Left ventricle myocardium inferior (tissue), 1 donor: ENCODE measurements around the gene AIFM3. TPM values are rescaled to one million over a fixed set of nuclear protein-coding genes. Genes with fewer than 3 reads are reported as not detected.

ENCODE experiments used
- DNase-seq: peaks from one replicate; pipeline ENCODE4 v3.0.0-alpha.2; 2020
- H3K27ac ChIP-seq: fragments of 200-600 bp; replicated peaks from 2 replicates; pipeline ENCODE4 v1.8.0; 2021
- H3K27me3 ChIP-seq: fragments of 200-600 bp; 2 replicates; pipeline ENCODE4 v1.8.0; 2021; ENCODE audit warnings: low read depth
- H3K36me3 ChIP-seq: fragments of 200-600 bp; 2 replicates; pipeline ENCODE4 v1.8.0; 2021
- H3K4me1 ChIP-seq: fragments of 200-600 bp; 2 replicates; pipeline ENCODE4 v1.8.0; 2021
- H3K4me3 ChIP-seq: fragments of 200-600 bp; 2 replicates; pipeline ENCODE4 v1.8.0; 2021; ENCODE audit warnings: mild to moderate bottlenecking, moderate library complexity
- H3K9me3 ChIP-seq: fragments of 200-600 bp; replicated peaks from 2 replicates; pipeline ENCODE4 v1.8.0; 2021
- CTCF ChIP-seq: fragments of 200-600 bp; IDR thresholded peaks from 2 replicates; pipeline ENCODE4 v1.8.0; 2021; ENCODE audit warnings: antibody characterized with exemption, mild to moderate bottlenecking, borderline replicate concordance
- intact Hi-C: fragments of 100-400 bp; cut with micrococcal nuclease; formaldehyde crosslinking; loops from one replicate; pipeline ENCODE4 v1.11.0; 2022
- total RNA-seq: library from RNA; stranded (reverse); fragmentation: NEBNext Ultra II Directional; extraction: Animal tissue kit (Norgen Biotek cat#: 25700); gene quantifications from one replicate; pipeline ENCODE4 v1.2.1, GENCODE V29; 2021
- donor health status: DM: no; HTN: yes; CAD: no; lungs with severe emphysema.

AIFM3 gene
- total RNA-seq, 1 donor from 2014 or later, result 0.47 TPM

- no peaks in the 10 kb centered on the region for H3K9me3 ChIP-seq
- H3K27ac ChIP-seq, result no peak overlapping the region
- H3K4me1 ChIP-seq, result peaks cover 44% of the 10 kb centered on the region
- no peak for TF ChIP-seq CTCF
- no peaks in the 10 kb centered on the region for H3K27me3 ChIP-seq
- DNase-seq, result no peak
- intact Hi-C loops, result no loop called here
- peaks cover 22% of the 10 kb centered on the region for H3K36me3 ChIP-seq
- no peak overlapping the region for H3K4me3 ChIP-seq
Measured at GRCh38 chr22:20946080-20946986, 20.7 kb upstream of the AIFM3 start.

DNA sequence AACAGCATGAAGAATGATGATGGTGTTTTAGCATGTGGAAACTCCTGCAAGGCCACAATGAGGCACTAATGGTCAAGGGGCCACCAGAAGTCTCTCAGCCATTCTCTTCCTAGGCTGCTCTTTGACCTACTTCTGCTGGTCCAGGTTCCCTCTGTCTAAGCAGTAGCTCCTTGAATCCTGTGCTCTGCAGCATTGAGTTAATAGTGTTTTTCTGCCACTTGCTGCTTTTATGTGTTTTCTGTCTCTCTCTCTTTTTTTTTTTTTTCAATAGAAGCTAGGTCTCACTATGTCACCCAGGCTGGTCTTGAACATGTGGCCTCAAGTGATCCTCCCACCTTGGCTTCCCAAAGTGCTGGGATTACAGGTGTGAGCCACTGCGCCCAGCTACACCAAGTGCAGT, 20.1 kb upstream of the AIFM3 start:
- Histone ChIP-seq H3K27ac (no peak overlapping the region), H3K27me3 (no peaks in the 10 kb centered on the region), H3K4me3 (no peak overlapping the region), H3K4me1 (peaks cover 39% of the 10 kb centered on the region), H3K36me3 (peaks cover 28% of the 10 kb centered on the region), H3K9me3 (no peaks in the 10 kb centered on the region)
- TF ChIP-seq CTCF, result no peak
- intact Hi-C loops, result no loop called here
- DNase-seq, result no peak

GRCh38 chr22:20948450-20948849, 18.6 kb upstream of the AIFM3 start:
- Histone ChIP-seq H3K9me3 (no peaks in the 10 kb centered on the region), H3K4me3 (no peak overlapping the region), H3K27ac (no peak overlapping the region), H3K27me3 (no peaks in the 10 kb centered on the region), H3K4me1 (peaks cover 33% of the 10 kb centered on the region), H3K36me3 (peaks cover 42% of the 10 kb centered on the region)
- no peak for DNase-seq
- TF ChIP-seq CTCF, result no peak
- intact Hi-C loops, result no loop called here

GRCh38 chr22:20948989-20949388, 18.1 kb upstream of the AIFM3 start:
- TF ChIP-seq CTCF, result no peak
- Histone ChIP-seq H3K36me3 (peaks cover 45% of the 10 kb centered on the region), H3K4me1 (peaks cover 33% of the 10 kb centered on the region), H3K4me3 (no peak overlapping the region), H3K27ac (no peak overlapping the region), H3K27me3 (no peaks in the 10 kb centered on the region), H3K9me3 (no peaks in the 10 kb centered on the region)
- intact Hi-C loops, result no loop called here
- no peak for DNase-seq

- intact Hi-C loops, result no loop called here
- H3K9me3 ChIP-seq, result no peaks in the 10 kb centered on the region
- TF ChIP-seq CTCF, result no peak
- no peaks in the 10 kb centered on the region for H3K27me3 ChIP-seq
- H3K36me3 ChIP-seq, result peaks cover 45% of the 10 kb centered on the region
- peaks cover 38% of the 10 kb centered on the region for H3K4me1 ChIP-seq
- H3K4me3 ChIP-seq, result no peak overlapping the region
- no peak for DNase-seq
- H3K27ac ChIP-seq, result no peak overlapping the region
Measured at GRCh38 chr22:20949698-20950183, 17.3 kb upstream of the AIFM3 start.
